ENCODE results near the gene OTOGL.
"Not testable (repeated sequence)": the region's sequence is repeated elsewhere in the genome, so short reads cannot be mapped to it uniquely, and the experiment has no call there.

DNA sequence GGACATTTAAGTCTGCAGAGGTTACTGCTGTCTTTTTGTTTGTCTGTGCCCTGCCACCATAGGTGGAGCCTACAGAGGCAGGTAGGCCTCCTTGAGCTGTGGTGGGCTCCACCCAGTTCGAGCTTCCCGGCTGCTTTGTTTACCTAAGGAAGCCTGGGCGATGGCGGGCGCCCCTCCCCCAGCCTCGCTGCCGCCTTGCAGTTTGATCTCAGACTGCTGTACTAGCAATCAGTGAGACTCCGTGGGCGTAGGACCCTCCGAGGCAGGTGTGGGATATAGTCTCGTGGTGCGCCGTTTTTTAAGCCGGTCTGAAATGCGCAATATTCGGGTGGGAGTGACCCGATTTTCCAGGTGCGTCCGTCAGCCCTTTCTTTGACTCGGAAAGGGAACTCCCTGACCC is 150.2 kb downstream of the OTOGL start:
- TF ChIP-seq, protein P1, sequence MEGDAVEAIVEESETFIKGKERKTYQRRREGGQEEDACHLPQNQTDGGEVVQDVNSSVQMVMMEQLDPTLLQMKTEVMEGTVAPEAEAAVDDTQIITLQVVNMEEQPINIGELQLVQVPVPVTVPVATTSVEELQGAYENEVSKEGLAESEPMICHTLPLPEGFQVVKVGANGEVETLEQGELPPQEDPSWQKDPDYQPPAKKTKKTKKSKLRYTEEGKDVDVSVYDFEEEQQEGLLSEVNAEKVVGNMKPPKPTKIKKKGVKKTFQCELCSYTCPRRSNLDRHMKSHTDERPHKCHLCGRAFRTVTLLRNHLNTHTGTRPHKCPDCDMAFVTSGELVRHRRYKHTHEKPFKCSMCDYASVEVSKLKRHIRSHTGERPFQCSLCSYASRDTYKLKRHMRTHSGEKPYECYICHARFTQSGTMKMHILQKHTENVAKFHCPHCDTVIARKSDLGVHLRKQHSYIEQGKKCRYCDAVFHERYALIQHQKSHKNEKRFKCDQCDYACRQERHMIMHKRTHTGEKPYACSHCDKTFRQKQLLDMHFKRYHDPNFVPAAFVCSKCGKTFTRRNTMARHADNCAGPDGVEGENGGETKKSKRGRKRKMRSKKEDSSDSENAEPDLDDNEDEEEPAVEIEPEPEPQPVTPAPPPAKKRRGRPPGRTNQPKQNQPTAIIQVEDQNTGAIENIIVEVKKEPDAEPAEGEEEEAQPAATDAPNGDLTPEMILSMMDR (IDR thresholded peaks at IDR 0.05; ENCODE audit: insufficient read depth, low read length): not testable (repeated sequence)
- TF ChIP-seq POLR2AphosphoS5, GABPA (IDR thresholded peaks at IDR 0.05; ENCODE audit: low read depth): not testable (repeated sequence)
